ENCODE measurements around the gene RPF1. TPM values are rescaled to one million over a fixed set of nuclear protein-coding genes. Genes with fewer than 3 reads are reported as not detected.

RPF1 gene
- polyA plus RNA-seq, 3 donors: 11.9 to 25.4 (median 23.8) TPM

DNA sequence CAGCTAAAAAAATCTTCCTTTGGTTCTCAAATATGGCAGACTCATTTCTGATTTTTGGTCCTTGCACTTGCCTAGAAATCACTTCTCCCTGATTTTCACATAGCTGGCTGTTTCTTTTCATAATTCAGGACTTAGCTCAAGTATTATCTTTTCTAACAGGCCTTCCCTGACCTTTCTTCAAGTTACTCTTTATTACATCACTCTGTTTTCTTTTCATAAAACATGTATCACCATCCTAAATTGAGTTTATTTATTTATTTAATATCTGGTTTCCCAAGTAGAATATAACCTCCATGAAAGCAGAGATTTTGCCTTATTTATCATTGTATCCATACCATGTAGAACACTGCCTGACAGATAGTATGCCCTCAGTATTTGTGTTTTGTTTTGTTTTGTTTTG lies 45.5 kb downstream of the RPF1 start:
- Histone ChIP-seq H3K27ac (ENCODE audit: low read depth in 1 of 2, low read length in 2 of 2) (no peak overlapping the region), H3K27me3 (ENCODE audit: control insufficient read depth in 2 of 2, insufficient read depth in 2 of 2, low read length in 2 of 2) (no peaks in the 10 kb centered on the region), H3K9me3 (replicated peaks in 1 of 2; ENCODE audit: control insufficient read depth in 1 of 2, insufficient read depth in 1 of 2, low read length in 2 of 2) (no peaks in the 10 kb centered on the region), H3K9ac (ENCODE audit: insufficient read depth, low read length, poor library complexity, severe bottlenecking) (no peak overlapping the region), H3K36me3 (replicated peaks in 1 of 2; ENCODE audit: control insufficient read depth in 1 of 2, insufficient read depth in 2 of 2, low read length in 2 of 2) (peaks cover 10 to 20% of the 10 kb centered on the region in 2 donors), H3K4me3 (replicated peaks in 1 of 3; ENCODE audit: low read depth in 2 of 3, low read length in 3 of 3) (no peak overlapping the region), H3K4me2 (replicated peaks; ENCODE audit: extremely low read depth, low read length, poor library complexity, severe bottlenecking) (no peak overlapping the region), H2AFZ (ENCODE audit: insufficient read depth, low read depth, low read length, poor library complexity, severe bottlenecking) (no peak overlapping the region), H3K4me1 (ENCODE audit: control insufficient read depth in 1 of 2, insufficient read depth in 2 of 2, low read length in 2 of 2) (no peaks in the 10 kb centered on the region), H3K79me2 (ENCODE audit: insufficient read depth, low read length) (no peaks in the 10 kb centered on the region), H4K20me1 (ENCODE audit: insufficient read depth, low read length) (no peaks in the 10 kb centered on the region)
- Mint-ChIP-seq H3K27me3 (ENCODE audit: low read depth in 3 of 3) (peaks cover 0 to 2% (median 0%) of the 10 kb centered on the region in 3 donors), H3K4me3 (no peak overlapping the region), H3K36me3 (peaks cover 31 to 39% of the 10 kb centered on the region in 2 donors), H3K27ac (no peak overlapping the region), H3K4me1 (no peaks in the 10 kb centered on the region), H3K9me3 (peaks cover 0 to 7% (median 4%) of the 10 kb centered on the region in 7 donors)
- TF ChIP-seq, protein P1, sequence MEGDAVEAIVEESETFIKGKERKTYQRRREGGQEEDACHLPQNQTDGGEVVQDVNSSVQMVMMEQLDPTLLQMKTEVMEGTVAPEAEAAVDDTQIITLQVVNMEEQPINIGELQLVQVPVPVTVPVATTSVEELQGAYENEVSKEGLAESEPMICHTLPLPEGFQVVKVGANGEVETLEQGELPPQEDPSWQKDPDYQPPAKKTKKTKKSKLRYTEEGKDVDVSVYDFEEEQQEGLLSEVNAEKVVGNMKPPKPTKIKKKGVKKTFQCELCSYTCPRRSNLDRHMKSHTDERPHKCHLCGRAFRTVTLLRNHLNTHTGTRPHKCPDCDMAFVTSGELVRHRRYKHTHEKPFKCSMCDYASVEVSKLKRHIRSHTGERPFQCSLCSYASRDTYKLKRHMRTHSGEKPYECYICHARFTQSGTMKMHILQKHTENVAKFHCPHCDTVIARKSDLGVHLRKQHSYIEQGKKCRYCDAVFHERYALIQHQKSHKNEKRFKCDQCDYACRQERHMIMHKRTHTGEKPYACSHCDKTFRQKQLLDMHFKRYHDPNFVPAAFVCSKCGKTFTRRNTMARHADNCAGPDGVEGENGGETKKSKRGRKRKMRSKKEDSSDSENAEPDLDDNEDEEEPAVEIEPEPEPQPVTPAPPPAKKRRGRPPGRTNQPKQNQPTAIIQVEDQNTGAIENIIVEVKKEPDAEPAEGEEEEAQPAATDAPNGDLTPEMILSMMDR (IDR thresholded peaks at IDR 0.05): no peak
- no peak for DNase-seq
- intact Hi-C loops (cut with micrococcal nuclease): no loop called here

DNA sequence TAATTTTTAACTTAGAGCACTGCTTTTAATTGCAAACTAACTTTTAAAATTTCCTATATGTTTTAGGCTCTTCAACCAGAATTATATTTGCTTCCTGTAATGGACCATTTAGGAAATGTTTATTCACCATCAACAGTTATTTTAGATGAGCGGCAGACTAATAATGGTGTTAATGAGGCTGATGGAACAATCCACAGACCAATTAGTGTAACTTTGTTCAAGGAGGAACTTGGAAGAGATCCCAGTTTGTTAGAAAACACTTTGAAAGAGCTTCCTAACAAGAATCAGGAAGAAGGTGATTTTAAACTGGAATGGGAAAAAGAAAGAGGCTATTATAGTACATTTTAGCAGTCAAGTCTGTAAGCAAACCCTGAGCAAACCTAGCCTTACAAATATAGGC lies 46.7 kb downstream of the RPF1 start:
- no peak overlapping the region for H3K27ac Mint-ChIP-seq
- H4K20me1 ChIP-seq (ENCODE audit: insufficient read depth, low read length): no peaks in the 10 kb centered on the region
- DNase-seq: no peak
- H2AFZ ChIP-seq (ENCODE audit: insufficient read depth, low read depth, low read length, poor library complexity, severe bottlenecking): no peak overlapping the region
- H3K36me3 Mint-ChIP-seq: peaks cover 41 to 42% of the 10 kb centered on the region in 2 donors
- H3K79me2 ChIP-seq (ENCODE audit: insufficient read depth, low read length): no peaks in the 10 kb centered on the region
- TF ChIP-seq, protein P1 (IDR thresholded peaks at IDR 0.05): no peak
- no peak overlapping the region for H3K4me3 Mint-ChIP-seq
- peaks cover 11 to 26% of the 10 kb centered on the region in 2 donors for H3K36me3 ChIP-seq (replicated peaks in 1 of 2; ENCODE audit: control insufficient read depth in 1 of 2, insufficient read depth in 2 of 2, low read length in 2 of 2)
- H3K4me3 ChIP-seq (replicated peaks in 1 of 3; ENCODE audit: low read depth in 2 of 3, low read length in 3 of 3): no peak overlapping the region
- WGBS (ENCODE audit: insufficient coverage): no CpG with 5 or more reads among the region's 1 CpG
- no peak overlapping the region for H3K4me2 ChIP-seq (replicated peaks; ENCODE audit: extremely low read depth, low read length, poor library complexity, severe bottlenecking)
- H3K27me3 ChIP-seq (ENCODE audit: control insufficient read depth in 2 of 2, insufficient read depth in 2 of 2, low read length in 2 of 2): no peaks in the 10 kb centered on the region
- H3K27ac ChIP-seq (ENCODE audit: low read depth in 1 of 2, low read length in 2 of 2): no peak overlapping the region
- H3K9me3 ChIP-seq (replicated peaks in 1 of 2; ENCODE audit: control insufficient read depth in 1 of 2, insufficient read depth in 1 of 2, low read length in 2 of 2): no peaks in the 10 kb centered on the region
- peaks cover 0 to 7% (median 4%) of the 10 kb centered on the region in 7 donors for H3K9me3 Mint-ChIP-seq
- H3K4me1 Mint-ChIP-seq: no peaks in the 10 kb centered on the region
- intact Hi-C loops (cut with micrococcal nuclease): no loop called here
- H3K4me1 ChIP-seq (ENCODE audit: control insufficient read depth in 1 of 2, insufficient read depth in 2 of 2, low read length in 2 of 2): no peaks in the 10 kb centered on the region
- no peak overlapping the region for H3K9ac ChIP-seq (ENCODE audit: insufficient read depth, low read length, poor library complexity, severe bottlenecking)
- H3K27me3 Mint-ChIP-seq (ENCODE audit: low read depth in 3 of 3): peaks cover 0 to 2% (median 0%) of the 10 kb centered on the region in 3 donors
